ENCODE data around the gene VEGFA.

VEGFA gene

DNA sequence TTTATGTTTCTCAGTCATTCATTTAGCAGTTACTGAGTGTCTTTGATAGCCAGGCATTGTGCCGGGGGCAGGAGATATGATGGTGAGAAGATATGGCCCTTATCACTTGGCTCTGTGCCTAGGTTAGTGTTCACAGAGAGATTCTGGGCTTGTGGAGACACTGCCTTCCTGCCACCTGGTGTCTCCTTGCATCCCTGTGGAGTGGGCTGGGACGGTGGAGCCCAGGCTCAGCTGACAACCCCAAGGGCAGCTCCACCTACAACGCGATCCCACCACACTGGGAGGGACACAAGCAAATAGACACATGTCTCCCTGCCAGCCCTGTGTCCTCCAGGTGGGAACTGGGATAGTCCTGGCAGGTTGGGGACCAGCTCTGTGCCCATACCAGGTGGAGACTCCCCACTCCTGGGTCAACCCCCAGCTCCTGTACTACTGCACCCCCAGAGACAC lies 30.3 kb upstream of the VEGFA start:
- no peak for DNase-seq

DNA sequence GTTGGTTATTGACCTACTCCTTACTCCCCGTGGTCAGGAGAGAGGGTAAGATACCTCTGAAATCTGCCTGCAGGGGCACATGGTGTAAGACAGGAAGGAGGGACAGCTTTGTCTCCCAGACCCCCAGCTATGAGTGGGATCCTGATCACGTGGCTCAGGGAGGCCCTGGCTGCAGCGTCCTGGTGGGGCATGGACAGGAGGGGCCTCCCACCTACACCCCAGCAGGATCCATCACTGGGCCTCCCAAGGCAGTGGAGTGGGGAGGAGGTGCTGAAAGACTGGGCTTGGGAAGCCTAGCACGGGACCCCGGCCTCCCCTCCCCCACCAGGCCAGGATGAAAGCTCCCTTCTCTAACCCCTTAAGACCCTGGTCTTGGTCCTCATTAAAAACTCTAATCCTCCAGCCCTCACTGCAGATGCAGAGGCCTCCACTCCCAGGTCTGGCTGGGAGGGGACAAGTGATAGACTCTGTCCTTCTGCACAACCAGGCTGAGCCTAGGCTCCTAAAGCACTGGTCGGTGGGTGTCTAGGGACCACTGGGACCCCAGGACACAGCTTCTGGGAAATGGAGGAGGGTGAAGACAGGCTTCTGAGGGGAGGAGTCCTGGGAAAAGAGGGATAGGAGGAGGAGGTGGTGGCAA lies 29.6 kb upstream of the VEGFA start:
- DNase-seq, result no peak

DNA sequence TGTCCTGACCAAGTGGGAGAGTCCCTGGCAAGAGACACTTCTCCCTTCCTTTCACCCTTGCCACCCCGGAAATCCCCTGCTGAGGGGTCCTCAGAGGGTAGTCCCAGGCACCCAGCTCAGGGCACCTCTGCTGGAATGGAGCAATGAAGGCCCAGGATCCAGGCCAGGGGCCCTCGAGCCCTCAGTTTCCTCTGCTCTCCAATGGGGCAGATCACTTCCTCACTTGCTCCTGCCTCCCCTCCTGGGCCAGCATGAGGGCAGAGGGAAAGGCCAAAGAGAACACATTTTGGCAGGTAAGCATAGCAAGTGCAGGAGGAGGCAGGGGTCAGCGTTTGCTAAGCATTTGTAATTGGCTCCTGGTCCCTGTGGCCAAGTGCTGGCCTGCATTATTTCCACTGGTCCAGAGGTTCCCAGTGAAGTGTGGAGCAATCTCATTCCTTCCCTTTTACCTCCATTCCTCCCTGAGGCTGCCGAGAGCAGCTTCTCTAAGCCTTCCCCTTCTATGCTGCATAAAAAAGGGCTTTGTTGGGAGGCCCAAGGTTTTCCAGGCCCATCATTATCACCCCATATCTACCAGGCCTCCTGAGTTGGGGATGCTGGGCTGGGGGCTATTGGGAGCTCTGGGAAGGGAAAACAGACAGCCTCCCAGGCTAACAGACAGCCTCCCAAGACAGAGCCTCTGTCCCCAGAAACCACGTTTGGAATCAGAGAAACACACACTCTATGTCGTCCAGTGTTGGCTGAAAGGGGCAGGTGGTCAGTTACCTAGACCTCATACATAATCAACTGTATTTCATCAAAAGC lies 28.8 kb upstream of the VEGFA start:
- DNase-seq, result no peak

DNA sequence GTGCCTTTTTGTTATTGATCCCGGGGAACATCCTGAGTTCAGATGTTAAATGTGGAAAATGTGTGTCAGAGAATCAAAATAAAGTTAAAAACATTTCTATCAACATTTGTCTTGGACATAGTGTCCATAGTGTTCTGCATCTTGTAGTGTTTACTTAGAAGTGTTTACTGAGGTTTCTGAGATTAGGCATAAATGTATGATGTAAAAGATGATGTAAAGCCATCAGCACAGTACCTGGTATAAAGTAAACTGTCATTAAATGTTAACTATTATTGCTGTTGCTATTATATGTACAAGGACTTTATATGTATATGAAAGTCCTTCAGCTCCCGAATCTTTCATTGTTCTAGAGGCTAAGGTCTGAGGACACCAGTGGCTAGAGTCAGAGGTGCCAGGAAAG lies 28.2 kb upstream of the VEGFA start:
- DNase-seq, result no peak

- DNase-seq, result no peak
Measured at GRCh38 chr6:43742285-43742684, 27.7 kb upstream of the VEGFA start.

DNA sequence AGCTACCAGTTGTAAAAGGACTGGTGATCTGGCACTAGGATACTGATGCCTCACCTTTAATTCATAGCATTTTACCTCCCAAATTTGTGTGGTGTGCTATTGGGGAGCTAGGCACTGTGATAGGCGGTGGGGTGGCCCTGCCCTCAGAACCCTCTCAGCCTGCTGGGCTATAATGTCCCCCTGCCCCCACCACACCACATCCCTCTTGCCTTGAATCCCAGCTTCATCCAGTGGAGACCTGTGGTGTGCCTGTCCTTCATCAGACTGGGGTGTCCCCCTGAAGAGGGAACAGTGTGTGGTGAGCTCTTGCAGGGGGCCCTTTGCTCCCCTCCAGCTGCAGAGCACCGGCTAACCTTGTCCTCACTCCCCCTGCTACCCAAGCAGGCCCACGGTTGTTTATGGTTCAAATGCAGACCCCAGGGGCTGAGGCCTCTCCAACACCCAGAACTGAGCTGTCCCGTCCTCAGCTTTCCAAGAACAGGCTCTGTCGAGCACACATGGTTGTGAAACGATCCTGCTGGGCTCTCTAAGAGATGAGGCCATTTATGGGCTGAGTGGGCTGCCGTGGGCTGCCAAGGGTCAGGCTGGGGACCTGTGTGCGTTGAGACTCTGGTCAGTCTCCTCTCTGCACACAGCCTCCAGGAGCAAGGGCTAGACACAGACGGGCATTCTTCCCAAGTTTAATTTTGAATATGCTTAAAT lies 26.9 kb upstream of the VEGFA start:
- no peak for DNase-seq

DNA sequence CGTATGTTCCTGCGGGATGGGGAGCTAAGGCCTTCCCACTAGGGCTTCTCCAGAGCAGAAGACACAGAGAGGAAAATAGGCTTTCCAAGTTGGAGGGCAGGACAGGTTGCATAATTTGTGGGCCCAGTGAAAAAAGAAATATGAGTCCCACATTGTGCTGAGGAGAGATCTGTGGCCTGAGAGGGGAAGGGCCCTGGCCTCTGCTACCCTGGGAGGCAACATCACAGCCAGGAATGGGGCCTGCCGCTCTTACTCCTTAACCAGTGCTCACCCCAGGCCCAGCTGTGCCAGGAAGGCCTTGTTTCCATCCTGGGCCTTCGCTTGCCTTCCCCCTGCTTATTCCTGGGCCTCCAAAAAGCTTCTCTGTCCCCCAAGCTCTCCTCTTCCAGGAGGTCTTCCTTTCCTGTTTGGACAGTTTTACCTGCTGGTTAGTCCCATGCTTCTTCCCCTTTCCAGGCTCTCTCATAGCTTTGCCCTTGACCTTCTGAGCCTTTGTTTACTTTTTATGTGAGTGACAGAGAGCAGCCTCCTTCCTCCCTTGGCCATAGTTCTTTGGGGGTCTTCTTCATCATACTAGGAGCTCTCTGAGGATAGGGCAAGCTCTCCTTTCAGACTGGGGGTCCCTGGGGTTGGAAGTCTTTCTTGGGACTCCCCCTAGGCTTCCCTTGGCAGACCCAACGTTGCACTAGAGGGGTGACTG lies 26.2 kb upstream of the VEGFA start:
- no peak for DNase-seq

DNA sequence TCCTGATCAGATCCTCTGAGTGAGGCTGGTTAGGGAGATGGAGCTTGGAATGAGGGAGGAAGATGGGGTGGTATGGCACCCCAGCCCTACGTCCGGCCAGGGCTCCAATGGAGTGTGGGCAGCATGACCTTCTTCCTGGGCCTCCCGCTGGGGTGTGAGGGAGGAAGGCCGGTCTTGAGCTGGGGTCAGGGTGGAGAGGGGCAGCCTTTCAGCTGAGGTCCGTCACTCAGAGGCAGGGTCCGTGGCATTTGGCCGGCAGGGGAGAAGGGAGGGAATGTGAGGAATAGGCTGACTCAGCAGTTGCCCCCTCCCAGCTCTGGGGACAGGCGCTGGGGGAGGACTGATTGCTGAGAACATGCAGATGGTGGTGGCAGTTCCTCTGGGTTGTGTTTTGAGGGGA lies 25.5 kb upstream of the VEGFA start:
- no peak for DNase-seq

DNA sequence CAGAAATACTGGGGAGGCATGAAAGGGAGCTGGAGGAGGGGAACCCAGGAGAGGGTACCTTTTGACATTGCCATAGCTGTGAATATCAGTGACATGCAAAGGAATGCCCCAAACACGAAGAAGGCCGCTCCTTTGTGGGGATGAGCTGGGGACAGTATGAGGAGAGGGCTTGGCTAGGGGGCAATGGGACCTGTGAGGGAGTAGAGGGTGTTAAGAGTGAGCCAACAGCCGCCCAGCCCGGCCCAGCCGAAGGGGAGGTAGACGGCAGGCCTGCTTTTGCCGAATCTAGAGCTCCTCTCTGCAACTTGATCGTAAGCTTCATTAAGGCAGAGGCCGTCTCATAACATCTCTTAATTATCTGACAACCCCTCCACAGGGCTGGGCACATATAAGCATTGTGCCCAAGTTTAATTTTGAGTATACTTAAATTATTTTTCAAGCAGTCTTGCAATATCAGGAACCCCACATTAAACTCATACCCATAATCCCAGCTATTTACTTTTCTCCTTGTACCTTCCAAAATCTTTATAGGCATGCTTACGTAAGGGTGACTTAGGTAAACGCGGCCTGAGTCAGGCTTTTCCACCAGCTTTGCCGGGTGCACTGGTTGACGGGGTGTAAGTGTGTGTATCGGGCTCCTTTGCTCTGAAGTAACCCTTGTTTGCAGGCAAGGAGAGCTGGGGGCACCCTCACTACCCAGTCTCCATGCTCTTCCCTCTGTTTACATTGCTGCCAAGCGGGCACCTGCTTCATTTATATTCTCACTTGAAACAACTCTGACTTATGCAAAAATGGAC lies 24.9 kb upstream of the VEGFA start:
- no peak for DNase-seq

DNA sequence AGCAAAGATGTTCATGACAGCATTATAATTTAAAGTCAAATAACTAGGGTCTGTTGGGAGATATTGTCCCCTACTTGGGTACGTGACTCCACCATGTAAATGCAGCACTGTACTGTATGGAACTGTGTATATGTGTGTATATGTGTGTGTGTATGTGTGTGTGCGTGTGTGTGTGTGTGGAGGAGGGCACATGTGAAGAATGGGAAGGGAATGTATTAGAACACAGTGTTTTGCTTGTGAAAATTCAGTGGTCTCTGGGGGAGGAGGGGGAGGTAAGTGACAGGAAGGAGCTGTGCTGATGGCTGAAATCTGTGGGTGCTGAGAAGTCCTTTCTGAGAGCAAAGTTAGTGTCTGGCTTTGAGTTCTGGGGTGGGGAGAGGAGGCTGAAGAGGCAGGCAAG lies 23.9 kb upstream of the VEGFA start:
- DNase-seq, result no peak

DNA sequence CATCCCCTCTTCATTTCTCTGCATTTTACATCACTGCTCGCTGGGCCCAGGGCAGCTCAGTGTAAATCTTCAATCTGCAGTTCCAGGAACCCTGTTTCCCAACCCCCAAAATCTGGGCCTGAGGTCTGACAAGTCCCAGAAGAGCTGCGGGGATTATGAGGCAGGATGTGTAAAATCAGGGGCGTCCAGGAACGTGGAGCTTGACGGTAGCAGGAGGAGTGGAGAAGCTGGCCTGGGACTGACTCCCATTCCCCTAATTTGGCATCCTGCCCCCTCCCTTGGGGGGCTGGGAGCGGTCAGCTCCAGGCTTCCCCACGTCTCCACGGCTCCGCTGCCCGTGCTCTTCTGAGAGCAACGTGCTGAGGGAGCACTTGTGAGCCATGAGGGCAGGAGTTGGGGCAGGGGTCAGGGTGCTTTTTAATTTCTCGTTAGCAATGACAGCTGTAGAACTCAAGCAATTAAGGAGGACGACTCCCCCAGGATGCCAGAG lies 23.4 kb upstream of the VEGFA start:
- no peak for DNase-seq

GRCh38 chr6:43747784-43748183 lies 22.2 kb upstream of the VEGFA start:
- no peak for DNase-seq

- no peak for DNase-seq
Measured at GRCh38 chr6:43748765-43749164, 21.2 kb upstream of the VEGFA start.

- DNase-seq, result no peak
Measured at GRCh38 chr6:43749461-43749860, 20.6 kb upstream of the VEGFA start.

- DNase-seq, result no peak
Measured at GRCh38 chr6:43750622-43751021, 19.4 kb upstream of the VEGFA start.

DNA sequence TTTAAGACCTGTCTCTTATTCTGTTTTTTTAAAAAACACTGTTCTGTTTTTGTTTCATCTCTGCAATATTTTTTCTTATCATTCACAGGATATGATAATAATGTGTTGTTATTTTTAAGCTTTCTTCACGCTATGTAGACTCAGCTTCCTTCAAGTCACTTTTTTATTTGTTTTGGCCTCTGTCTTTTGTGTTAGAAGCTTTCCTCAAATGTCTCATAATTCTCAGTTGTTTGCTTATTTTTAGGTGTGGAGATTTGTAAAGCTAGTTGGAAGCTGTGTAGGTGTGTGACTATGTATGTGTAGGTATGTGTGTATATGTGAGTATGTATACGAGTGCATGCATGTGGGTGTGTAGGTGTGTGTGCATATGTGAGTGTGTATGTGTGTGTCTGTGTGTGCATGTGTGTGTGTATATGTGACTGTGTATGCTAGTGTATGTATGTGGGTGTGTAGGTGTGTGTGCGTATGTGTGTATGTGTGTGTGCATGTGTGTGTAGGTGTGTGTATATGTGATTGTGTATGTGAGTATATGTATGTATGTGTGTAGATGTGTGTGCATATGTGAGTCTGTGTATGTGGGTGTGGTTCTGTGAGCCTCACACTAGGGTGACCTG lies 16.3 kb upstream of the VEGFA start:
- no peak for DNase-seq

GRCh38 chr6:43757966-43758616 lies 11.9 kb upstream of the VEGFA start:
- DNase-seq, result no peak

DNA sequence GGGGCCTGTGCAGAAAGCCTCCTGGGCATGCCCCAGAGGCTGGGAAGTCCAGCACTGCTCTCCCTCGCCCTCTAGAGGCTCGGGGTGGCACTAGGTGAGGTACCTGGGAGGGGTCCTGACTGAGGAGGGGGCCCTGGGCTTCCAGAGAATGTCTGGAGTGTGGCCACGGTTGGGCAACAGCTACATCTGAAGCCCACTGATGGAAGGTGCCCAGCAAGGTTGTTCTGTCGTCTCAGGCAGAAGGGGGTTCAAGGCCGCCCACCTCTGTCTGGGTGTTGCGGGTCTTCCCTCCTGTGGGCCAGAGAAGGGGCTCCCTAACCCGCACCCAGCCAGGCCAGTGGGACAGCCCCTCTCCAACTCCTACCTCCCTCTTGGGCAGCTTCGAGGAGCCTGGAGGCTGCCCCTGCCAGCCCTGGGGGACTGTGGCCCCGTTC lies 11.4 kb upstream of the VEGFA start:
- DNase-seq, result no peak

DNA sequence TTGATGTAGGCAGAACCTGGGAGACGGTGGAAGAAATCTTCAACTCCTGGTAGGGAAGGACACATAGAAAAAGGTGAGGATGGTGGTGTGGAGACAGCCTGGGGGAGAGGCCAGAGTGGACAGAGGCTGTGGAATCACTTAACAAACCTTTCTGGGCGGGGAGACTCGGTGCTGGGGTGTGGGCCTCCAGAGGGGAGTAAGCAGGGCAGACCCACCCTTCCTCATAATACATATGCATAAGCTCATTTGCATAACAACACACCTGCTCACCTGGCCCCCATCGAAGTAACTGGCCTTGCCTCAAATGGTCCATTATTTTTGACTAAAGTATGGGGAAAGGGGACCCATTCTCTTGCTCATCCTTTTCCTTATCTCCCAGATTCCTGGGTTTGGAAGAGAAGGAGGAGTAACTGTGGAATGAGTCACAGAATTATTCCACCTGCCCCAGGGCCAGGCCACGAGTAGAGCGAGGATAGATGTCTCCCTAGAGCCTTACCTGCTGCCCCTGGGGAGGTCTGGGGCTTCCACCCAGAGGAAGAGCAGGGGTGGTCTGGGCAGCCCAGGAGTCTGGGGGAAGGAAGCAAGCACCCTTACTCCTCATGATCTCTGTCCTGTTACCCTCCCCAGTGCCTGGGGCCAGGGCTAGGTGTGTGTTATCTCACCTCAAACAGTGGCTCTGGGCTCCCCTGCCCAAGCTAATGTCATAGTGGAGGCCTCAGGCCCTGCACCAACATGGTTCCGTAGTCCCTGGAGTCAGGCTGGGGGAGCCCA lies 10.7 kb upstream of the VEGFA start:
- DNase-seq, result peak; percentile 58

- no peak for DNase-seq
Measured at GRCh38 chr6:43759907-43760206, 10.2 kb upstream of the VEGFA start.
